NT2/D1 (cell line): ENCODE measurements around the gene C1QTNF4.

Source experiments
- SUZ12 ChIP-seq: IDR thresholded peaks from 2 replicates; pipeline ENCODE4 v1.6.1; 2011; ENCODE audit not compliant: insufficient read length, insufficient read depth; ENCODE audit errors: extremely low read depth
- ZNF274 ChIP-seq: IDR thresholded peaks from 2 replicates; pipeline ENCODE4 v1.6.1; 2011; ENCODE audit warnings: mild to moderate bottlenecking, low read depth, low read length

DNA sequence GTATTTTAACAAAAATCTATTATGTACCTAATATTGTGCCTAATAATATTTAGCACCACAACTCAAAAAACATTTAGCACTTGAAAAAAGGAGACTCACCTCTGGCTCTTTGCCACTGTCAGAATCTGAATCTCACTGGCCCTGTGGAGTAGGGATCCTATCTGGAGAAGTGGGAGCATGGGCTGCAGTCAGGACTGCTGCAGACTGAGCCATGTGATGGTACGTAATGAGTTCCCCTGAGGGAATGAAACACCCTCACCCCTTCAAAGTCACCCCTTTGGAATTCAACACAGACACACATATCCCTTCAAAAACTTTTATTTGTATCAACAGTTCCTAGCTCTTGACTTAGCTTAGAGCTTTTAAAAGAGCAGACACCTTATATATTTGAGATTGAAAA lies 22.3 kb downstream of the C1QTNF4 start:
- TF ChIP-seq ZNF274 (no peak), SUZ12 (no peak)
